ENCODE data around the gene HCK. TPM values are rescaled to one million over a fixed set of nuclear protein-coding genes. Genes with fewer than 3 reads are reported as not detected.

The HCK gene
- total RNA-seq, 1 donor from 2014 or later: not detected

- Mint-ChIP-seq H3K27me3 (ENCODE audit: low read depth) (no peaks in the 10 kb centered on the region), H3K27ac (ENCODE audit: unreplicated experiment) (no peak overlapping the region), H3K4me1 (no peaks in the 10 kb centered on the region), H3K4me3 (no peak overlapping the region), H3K9me3 (no peaks in the 10 kb centered on the region), H3K36me3 (ENCODE audit: low read depth) (peaks cover 27% of the 10 kb centered on the region)
- no peak for DNase-seq (ENCODE audit: low read depth, low spot score)
- TF ChIP-seq CTCF (conservative IDR thresholded peaks at IDR 0.05): no peak
Measured at GRCh38 chr20:32140603-32141002, 88.6 kb downstream of the HCK start.

DNA sequence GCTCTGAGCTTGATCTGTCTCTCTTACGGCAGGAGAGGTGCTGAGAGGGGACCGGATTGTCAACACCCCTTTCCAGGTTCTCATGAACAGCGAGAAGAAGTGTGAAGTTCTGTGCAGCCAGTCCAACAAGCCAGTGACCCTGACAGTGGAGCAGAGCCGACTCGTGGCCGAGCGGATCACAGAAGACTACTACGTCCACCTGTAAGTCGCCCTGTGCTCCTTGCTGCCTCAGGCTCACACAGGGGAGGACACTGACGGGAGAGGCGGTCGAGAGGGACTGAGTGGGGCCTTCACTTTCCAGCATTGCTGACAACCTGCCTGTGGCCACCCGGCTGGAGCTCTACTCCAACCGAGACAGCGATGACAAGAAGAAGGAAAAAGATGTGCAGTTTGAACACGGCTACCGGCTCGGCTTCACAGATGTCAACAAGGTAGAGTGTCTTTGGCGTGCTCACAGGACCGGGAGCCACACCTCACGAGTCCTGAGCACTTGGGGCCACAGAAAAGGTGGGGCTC, 89.5 kb downstream of the HCK start:
- no peak for TF ChIP-seq CTCF (conservative IDR thresholded peaks at IDR 0.05)
- DNase-seq (ENCODE audit: low read depth, low spot score): no peak
- no peak overlapping the region for H3K4me3 Mint-ChIP-seq
- H3K4me1 Mint-ChIP-seq: no peaks in the 10 kb centered on the region
- H3K36me3 Mint-ChIP-seq (ENCODE audit: low read depth): peaks cover 35% of the 10 kb centered on the region
- H3K9me3 Mint-ChIP-seq: no peaks in the 10 kb centered on the region
- H3K27me3 Mint-ChIP-seq (ENCODE audit: low read depth): no peaks in the 10 kb centered on the region
- H3K27ac Mint-ChIP-seq (ENCODE audit: unreplicated experiment): no peak overlapping the region

DNA sequence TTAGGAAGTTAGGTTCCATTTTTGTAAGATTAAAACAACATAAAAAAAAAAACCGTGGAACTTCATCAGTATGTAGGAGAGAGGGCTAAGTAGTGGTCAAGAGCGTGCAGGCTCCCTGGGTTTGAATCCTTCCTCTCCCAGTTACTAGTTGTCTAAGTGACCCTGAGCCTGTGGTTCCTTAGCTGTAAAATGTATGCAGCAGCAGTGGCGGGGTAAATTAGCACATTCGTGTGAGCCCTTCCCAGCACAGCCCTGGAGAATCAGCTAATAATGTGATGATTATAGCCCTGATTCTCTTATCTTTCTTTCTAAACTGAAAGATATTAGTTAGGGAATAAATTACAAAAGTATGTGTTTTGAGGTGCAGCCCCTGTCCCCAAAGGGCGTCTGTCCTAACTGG, 90.0 kb downstream of the HCK start:
- no peaks in the 10 kb centered on the region for H3K9me3 Mint-ChIP-seq
- no peaks in the 10 kb centered on the region for H3K4me1 Mint-ChIP-seq
- TF ChIP-seq CTCF (conservative IDR thresholded peaks at IDR 0.05): no peak
- DNase-seq (ENCODE audit: low read depth, low spot score): no peak
- H3K36me3 Mint-ChIP-seq (ENCODE audit: low read depth): peaks cover 38% of the 10 kb centered on the region
- H3K4me3 Mint-ChIP-seq: no peak overlapping the region
- H3K27ac Mint-ChIP-seq (ENCODE audit: unreplicated experiment): no peak overlapping the region
- no peaks in the 10 kb centered on the region for H3K27me3 Mint-ChIP-seq (ENCODE audit: low read depth)

- Mint-ChIP-seq H3K36me3 (ENCODE audit: low read depth) (peaks cover 40% of the 10 kb centered on the region), H3K27me3 (ENCODE audit: low read depth) (no peaks in the 10 kb centered on the region), H3K4me1 (no peaks in the 10 kb centered on the region), H3K9me3 (no peaks in the 10 kb centered on the region), H3K27ac (ENCODE audit: unreplicated experiment) (no peak overlapping the region), H3K4me3 (no peak overlapping the region)
- DNase-seq (ENCODE audit: low read depth, low spot score): no peak
- TF ChIP-seq CTCF (conservative IDR thresholded peaks at IDR 0.05): no peak
Measured at GRCh38 chr20:32142991-32143390, 90.9 kb downstream of the HCK start.

- no peak for DNase-seq (ENCODE audit: low read depth, low spot score)
- Mint-ChIP-seq H3K9me3 (no peaks in the 10 kb centered on the region), H3K4me1 (no peaks in the 10 kb centered on the region), H3K36me3 (ENCODE audit: low read depth) (peaks cover 33% of the 10 kb centered on the region), H3K27ac (ENCODE audit: unreplicated experiment) (no peak overlapping the region), H3K4me3 (no peak overlapping the region), H3K27me3 (ENCODE audit: low read depth) (no peaks in the 10 kb centered on the region)
- no peak for TF ChIP-seq CTCF (conservative IDR thresholded peaks at IDR 0.05)
Measured at GRCh38 chr20:32144898-32145662, 93.0 kb downstream of the HCK start.
